ENCODE data around the gene AMN.

The AMN gene

DNA sequence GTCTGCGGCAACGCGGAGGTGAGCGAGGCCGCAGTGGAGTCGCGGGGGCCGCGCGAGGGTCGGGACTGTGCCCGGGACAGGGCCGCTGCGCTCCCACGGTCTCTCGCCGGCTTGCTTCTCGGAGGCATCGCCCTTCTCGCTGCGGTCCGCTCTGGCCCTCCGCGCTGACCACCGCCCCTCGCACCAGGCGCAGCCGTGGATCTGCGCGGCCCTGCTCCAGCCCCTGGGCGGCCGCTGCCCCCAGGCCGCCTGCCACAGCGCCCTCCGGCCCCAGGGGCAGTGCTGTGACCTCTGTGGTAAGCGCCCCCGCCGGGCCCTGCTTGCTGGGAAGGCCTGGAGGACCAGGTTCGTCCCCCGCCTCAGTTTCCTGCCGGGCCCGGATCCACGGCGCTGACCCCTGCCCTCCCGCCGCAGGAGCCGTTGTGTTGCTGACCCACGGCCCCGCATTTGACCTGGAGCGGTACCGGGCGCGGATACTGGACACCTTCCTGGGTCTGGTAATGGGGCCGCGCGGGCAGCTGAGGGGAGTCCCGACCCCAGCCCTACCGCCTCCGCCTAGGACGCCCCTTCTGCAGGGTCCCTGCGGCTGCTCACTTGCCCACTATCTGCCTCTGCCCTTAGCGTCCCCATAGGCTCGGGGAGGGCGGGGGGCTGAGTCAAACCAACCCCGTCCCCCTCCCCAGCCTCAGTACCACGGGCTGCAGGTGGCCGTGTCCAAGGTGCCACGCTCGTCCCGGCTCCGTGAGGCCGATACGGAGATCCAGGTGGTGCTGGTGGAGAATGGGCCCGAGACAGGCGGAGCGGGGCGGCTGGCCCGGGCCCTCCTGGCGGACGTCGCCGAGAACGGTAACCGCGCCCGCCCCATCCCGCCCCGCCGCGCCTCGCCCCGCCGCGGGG lies 7.0 kb downstream of the AMN start:
- no peak for DNase-seq

DNA sequence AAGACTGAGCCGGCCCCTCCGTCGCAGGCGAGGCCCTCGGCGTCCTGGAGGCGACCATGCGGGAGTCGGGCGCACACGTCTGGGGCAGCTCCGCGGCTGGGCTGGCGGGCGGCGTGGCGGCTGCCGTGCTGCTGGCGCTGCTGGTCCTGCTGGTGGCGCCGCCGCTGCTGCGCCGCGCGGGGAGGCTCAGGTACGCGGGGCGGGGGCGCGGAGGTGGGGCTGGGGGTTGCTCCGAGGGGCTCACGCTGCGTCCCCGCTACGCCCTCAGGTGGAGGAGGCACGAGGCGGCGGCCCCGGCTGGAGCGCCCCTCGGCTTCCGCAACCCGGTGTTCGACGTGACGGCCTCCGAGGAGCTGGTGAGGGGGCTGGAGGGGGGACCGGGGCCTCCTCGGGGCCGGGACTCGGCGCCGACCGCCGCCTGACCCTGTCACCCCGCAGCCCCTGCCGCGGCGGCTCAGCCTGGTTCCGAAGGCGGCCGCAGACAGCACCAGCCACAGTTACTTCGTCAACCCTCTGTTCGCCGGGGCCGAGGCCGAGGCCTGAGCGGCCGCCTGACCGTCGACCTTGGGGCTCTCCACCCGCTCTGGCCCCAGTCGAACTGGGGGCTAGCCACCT lies 7.8 kb downstream of the AMN start:
- no peak for DNase-seq

DNA sequence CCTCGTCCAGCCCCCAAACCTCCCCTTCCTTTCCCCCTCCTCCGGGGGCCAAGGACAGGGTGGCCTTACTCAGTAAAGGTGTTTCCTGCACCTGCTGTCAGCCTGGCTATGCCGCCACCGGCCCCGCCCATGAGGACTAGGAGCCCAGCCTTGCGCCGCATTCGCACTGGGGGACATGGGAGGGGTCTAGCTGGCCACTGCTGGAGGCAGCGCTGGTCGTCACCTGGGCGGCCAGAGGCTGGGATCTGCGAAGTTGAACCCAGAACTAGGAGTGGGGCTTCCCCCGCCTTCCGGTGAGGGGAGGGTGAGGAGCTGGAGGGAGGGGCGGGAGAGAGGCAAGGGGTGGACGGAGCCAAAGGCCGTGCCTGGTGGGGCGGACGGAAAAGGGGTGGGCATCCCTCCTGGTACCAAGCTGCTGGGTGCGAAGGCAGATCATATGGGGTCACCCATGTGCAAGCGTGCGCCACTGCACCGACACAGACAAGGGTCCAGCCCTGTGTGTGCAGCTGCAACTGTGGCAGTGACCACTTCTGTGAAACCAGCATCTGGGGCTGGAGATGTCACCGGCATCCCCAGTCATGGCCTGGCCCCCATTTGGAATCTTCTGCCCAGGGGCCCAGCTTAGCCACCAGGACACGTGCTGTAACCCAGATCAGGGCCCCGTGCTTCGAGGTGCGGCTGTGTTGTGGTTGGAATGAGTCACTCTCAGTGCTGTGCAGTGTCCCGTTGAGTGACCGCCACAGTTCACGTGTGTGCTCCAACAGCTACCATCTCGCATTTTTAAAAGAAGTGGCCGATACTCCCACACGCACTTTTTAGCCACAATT lies 8.5 kb downstream of the AMN start:
- no peak for DNase-seq

DNA sequence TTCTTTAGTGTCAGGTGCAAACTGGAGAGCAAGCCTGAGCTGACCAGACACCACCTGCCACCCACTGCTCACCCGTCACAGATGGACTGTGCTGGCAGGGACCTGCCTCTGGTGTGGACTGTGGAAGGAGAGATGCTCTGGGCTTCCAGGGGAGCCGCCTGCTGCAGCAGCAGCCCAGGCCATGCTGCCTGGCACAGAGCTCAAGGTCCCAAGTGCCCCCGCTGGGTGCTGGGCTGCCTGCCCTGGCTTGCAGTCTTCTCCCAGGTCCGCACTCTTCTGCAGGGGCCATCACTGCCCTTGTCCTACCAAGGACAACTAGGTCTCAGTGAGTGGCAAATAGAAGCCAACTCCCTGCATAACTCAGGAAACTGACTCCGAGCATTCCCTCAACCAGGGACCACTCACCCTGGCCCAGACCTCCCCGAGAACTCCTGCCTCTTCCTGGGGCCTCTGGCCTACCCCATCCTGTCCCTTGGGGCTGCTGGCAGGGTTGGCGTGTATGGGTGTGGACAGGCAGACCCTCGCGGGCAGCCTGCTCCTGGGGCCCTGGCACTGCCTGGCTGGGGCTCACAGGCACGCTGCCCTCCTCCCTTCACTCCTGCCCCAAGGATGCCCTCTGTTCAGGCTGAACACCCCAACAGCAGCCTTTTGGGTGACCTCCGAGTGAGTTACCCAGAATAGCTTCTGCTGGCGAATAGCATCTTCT lies 9.3 kb downstream of the AMN start:
- no peak for DNase-seq

DNA sequence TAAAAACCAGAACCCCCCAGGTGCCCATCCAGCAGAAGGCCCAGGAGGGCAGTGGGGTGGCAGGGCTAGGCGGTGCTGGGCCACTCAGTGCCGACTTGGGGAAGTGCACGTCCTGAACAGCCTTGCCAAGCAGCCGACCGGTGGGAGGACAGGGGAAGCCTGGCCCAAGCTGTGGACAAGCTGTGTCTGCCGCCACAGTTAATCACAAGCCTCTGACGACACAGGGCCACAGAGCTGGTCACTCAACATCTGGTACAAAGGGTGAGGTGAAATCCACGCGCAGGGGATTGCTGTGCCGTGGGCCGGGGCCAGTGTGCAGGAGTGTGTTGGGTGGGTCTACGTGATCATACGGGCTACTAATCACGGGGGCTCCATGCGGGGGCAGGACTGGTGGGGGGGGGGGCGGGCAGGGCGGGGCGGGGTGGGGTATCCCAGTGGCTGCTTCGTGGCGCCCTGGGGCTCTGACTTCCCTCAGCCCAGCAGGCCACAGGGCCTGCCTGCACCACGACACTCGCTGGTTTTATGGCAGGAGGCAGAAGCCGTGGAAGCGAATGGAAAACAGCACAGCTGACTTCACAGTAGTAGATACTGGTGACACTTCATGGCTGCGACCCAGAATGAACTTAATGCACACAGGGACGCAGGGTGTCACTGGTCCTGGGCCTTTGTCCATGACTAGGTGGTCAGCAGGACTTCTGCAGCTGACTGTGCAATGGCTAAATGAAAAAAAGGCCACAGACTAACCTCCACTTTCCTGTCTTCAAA lies 10.2 kb downstream of the AMN start:
- no peak for DNase-seq

DNA sequence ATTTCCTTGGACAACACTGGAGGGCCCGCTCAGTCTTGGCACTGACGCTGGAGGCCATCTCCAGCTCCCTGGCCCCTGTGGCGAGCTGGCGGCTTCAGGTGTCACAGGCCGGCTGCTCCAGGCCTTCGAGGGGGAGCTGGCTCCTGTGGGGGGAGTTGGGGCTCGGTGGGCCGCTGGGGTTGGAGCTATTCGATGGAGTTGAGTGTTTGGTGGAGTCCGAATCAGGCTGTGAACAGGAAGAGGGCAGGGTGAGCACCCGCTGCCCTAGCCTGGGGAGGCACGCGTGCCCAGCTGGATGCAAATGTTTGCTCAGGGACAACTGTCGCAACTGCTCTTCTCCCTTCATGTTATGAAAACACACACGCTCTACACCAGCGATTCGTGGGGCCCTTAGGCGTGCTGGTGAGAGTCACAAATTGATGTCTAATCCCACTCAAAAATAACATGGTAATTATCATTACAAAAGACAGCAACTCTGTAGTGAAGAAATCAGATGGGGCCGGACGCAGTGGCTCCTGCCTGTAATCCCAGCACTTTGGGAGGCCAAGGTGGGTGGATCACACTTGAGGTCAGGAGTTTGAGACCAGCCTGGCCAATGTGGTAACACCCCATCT lies 11.3 kb downstream of the AMN start:
- DNase-seq = no peak

DNA sequence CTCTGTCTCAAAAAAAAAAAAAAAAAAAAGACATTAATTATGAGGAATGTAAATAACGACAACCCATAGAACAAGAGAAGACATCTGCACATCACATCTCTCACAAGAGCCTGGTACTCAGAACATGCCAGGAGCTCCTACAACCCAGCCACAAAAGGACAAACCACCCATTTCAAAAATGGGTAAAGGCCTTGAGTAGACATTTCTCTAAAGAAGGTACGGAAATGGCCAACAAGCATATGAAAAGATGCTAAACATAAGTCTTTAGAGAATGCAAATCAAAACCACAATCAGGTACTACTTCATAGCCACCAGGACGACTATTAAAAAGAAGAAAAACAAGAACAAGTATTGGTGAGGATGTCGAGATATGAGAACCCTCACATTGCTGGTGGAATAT lies 13.3 kb downstream of the AMN start:
- no peak for DNase-seq

DNA sequence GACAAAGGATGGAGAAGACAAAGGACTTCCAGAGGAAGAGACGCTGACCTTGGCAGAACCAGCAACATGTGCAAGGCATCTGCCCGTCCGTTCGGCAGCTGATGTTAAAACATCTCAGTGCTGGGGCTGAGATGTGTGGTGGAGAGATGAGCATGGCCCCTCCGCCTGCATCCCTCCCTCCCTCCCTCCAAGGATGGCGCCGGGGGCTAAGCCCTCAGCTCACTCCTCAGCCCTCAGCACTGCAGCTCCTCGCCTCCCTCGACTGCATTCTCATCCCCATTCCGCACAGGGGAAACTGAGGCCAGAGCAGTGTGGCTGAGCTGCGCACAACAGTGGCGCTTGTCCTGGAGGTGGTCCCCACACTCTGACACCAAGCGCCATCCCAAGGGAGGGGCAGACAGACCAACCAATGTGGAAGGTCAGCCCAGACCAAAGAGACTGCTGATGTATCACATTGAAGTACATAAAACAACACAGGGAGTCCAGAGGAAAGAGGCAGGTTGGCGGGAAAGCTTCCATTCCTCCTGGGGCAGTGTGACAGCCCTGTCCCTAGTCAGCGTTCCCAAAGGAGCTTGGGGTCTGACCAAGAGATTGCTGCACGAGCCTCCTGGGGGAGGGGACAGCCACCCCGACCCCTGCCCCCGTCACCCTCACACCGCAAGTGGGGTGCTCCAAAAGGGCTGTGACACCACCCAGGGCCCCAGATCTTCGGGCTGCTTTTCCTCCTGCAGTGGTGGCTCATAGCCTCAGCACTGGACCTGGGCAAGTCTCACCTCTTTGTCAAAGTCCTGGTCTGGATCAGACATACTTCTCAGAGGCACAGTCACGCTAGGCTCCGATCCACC lies 15.1 kb downstream of the AMN start:
- DNase-seq = no peak

DNA sequence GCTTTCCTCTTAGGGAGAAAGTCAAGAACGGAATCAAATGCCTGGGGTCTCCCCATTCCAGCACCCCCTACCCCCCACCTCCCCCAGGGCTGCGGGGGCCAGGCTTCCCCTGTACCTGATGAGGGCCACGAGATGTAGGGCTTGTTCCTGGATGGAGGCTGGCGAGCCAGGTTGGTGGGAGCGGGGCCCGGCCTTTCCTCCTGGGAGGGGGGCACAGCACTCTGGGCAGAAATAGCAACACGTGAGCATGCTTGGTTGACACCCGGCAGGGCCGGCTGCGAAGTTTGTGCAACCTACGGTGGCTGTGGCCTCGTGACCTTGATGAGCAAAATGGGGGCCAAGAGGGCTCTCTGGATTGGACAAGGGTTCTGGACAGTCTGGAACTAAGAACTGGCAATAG lies 15.7 kb downstream of the AMN start:
- no peak for DNase-seq

DNA sequence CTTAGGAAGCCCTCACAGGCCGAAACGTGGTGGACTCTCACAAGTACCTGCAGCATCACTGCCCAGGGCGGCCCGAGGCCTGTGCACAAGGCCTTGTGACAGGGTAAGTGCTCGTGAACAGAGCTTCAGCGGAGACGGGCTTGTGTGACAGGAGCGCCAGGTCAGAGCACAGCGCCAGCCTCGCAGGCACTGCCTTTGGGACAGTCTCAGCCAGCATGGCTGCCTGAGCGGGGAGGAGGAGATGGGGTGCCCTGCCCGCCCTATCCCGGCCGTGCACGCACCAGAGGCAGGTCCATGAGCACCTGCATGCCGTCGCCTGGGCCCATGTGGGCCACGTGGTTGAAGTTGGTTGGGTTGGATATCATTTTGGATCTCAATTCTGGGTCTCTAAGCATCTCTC lies 16.9 kb downstream of the AMN start:
- DNase-seq = no peak

DNA sequence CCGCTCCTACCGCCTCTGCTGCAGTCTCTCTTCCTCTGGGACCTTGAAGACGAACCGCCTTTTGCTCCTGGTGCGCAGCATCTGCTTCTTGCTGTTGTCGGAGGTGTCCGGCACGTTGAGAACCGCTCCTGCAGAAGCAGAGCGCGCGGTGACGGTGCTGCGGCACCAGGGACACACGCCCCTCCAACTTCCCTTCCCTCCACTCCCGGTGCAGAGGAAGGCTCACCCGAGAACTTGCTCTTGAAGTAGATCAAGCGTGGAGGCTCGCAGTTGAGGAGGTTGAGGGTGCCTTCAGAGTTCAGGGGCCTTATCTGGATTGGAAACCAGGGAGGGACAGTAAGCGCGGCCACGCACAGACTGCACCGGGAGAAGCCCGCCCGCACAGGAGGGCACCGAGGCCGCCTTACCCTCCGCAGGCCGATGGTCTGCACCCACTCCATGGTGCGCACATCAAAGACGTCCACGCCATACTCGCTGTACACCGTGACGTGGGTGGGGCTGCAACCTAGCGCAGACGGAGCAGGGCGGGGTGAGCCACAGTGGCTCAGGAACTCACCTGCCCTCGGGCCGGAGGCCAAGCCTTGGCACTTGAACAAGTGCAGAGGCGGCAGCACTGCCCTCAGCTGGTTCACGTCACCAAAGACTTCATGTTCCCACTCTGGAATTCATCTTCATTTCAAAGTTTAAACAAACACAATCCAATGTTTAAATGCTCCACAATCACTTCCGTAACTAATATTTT lies 17.5 kb downstream of the AMN start:
- no peak for DNase-seq

DNA sequence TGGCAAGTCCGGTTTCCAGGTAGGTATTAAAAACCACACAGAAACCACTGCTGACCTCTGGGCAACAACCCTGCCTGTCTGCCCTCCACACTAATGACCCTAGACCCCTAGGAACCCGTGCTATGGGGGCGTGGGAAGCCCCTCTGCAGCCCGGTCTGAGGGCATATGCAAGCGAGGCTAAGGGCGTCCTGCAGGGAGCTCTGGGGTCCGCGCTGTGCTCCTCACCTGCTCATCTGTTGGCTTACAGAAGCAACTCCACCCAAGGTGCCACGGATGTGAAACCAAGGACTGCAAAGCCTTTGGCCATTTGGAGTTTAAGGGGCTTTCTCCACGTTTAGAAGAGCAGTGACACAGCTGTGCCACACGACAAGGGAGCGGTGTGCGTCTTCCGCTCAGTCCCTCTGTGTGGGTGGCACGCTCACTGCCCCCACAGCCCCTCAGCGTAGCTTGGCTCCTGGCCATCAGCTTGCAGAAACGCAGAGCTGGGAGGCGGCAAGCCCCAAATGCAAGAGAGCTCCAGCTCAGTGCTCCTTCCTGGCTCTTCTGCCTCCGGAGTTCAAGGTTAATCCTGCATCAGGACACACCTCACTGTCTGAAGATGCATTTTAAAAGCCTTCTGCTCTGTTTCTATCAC lies 18.4 kb downstream of the AMN start:
- DNase-seq = no peak

DNA sequence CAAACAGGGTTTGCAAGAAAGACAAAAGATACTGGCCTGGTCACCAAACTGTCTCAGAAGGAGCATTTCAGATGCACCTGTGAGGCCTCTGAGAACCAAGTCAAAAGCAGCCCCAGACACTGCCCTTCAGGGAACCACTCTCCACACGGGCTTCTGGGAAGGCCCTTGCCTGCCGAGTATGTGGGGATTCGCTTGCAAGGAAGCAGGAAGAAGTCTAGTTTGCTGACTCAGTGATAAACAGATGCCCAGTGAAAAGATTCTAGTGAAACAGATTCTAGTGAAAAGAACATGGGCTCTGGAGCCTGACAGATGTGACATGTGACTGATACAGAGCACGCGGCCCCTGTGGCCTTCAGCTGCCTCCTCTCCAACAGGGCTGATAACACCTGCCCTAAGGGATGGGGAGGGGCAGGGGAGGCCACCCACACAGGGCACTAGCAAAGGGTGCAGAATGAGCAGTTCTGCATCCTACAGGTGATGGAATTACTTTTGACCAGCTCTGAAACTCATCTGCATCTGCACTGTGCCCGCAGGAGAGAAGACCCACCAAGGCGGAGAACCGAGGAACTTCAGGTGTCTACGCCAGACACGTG lies 19.1 kb downstream of the AMN start:
- no peak for DNase-seq

DNA sequence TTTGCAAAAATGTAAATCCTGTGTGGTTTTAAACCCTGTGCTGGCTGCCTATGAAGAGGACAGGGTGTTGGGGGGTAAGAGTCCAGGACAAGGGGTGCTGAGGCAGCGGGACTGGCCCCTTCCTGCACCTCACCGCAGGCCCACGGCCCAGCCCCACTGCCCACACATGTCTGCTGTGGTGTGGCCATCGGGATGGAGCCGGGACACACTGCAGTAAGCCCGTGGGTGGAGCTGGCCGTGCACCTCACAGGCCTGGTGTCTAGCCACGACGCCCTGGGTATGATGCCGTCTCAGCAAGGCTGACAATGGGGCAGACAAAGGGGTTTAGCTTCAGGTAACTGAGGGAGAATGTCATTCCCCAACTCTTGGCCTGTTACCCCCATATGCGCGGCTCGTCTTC lies 19.6 kb downstream of the AMN start:
- no peak for DNase-seq

DNA sequence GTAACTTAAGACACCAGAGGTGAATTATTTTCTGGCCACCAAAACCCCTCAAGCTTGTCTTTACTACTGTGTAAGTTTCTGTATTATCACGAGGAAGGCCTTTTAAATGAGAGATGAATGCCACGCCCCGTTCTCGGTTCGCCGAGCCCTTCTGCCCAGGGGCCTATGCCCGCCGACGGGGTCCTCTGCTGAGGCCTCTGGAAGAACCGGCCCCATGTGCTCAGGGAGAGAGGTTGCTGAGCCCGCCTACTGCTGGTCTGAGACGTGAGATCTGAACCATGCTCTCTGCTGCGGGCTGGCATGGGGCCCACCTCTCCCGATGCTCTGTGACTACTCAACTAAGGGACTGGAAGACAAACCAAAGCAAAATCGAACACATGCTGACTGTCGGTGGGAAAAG lies 21.0 kb downstream of the AMN start:
- no peak for DNase-seq

DNA sequence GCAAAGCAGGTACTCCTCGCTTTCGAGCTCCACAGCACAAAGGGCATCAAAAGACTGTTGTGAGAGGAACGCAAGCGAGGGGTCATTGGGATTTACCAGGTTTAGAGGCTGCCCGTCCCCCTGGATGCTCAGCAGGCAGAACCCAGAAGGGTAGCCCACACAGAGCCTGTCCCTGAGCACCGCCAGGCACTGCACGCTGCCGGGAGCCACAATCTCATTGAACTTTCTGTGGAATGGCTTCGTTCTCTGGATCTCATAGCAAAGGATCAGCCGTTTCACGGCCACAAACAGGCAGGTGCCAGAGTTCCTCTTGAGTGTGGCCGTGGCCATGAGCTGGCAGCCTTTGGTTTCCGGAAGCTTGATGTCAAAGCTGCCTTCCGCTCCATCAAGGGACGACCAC lies 21.5 kb downstream of the AMN start:
- no peak for DNase-seq

DNA sequence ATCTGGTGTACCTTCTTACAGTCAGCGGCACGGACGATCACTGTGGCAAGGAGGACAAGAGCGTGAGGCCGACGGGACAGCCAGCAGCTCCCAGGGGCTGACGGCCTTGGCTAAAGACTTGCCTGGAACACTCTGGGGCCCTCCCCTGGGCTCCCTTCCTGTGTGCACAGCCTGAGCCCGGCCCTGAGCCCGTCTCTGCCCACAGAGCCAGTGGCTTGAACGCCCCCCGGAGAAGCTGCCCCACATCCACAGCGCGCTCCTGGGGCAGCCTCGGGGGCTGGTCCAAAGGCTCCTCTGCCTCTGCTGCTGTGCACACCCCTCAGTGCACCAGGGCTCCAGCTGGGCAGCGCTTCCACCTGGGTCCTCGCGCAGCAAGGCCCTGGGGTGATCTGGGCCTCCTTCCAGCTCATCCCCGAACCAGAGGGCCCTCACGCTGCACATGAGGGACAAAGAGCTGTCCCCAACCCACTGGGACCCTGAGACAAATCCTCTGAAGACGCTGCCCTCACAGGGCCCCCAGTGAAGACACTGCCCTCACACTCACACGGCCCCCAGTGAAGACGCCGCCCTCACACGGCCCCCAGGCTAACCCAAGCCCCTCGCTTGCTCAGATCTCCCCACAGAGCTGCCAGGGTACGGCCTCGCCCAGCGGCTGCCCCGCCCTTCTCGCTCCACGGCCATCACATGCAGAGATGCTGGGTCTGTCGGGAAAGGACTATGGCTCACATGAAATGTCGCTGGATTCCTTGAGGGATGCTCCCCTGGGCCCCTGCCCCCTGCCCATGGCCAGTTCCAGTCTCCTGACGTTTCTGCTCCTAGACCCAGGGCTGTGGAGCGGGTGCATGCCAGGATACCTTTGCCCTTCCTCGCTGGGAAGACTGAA lies 22.2 kb downstream of the AMN start:
- no peak for DNase-seq

Measured in inflammatory macrophage (primary cell).